Fibroblast of pulmonary artery (primary cell): ENCODE results near the gene KCNQ1OT1.
"Not testable (repeated sequence)": the region's sequence is repeated elsewhere in the genome, so short reads cannot be mapped to it uniquely, and the experiment has no call there.

Source experiments
- DNase-seq: peaks from one replicate; pipeline ENCODE4 v3.0.0-alpha.2; 2010; ENCODE audit warnings: low read depth
- H3K4me3 ChIP-seq: replicated peaks from 2 replicates; pipeline ENCODE4 v1.5.1; 2011; ENCODE audit warnings: low read depth, mild to moderate bottlenecking, control low read depth, low read length, moderate library complexity
- CTCF ChIP-seq: IDR thresholded peaks from 2 replicates; pipeline ENCODE4 v1.5.1; 2011; ENCODE audit warnings: mild to moderate bottlenecking, control low read depth, low read length, inconsistent platforms; ENCODE audit errors: missing control alignments

Gene KCNQ1OT1

GRCh38 chr11:2644844-2645778 lies 54.7 kb downstream of the KCNQ1OT1 start:
- no peak for TF ChIP-seq CTCF
- no peak overlapping the region for H3K4me3 ChIP-seq
- DNase-seq: no peak

GRCh38 chr11:2643746-2644145 lies 56.0 kb downstream of the KCNQ1OT1 start:
- H3K4me3 ChIP-seq: no peak overlapping the region
- TF ChIP-seq CTCF: no peak
- DNase-seq: no peak

- DNase-seq: no peak
- no peak overlapping the region for H3K4me3 ChIP-seq
- TF ChIP-seq CTCF: no peak
Measured at GRCh38 chr11:2641623-2642022, 58.2 kb downstream of the KCNQ1OT1 start.

- DNase-seq: not testable (repeated sequence)
Measured at GRCh38 chr11:2639763-2640162, 60.0 kb downstream of the KCNQ1OT1 start.

GRCh38 chr11:2631161-2631560 lies 68.6 kb downstream of the KCNQ1OT1 start:
- H3K4me3 ChIP-seq: no peak overlapping the region
- no peak for DNase-seq
- TF ChIP-seq CTCF: no peak

More at GRCh38 chr11:2639763-2640162, 60.0 kb downstream of the KCNQ1OT1 start:
- not testable (repeated sequence) for H3K4me3 ChIP-seq

GRCh38 chr11:2630679-2631078 lies 69.1 kb downstream of the KCNQ1OT1 start:
- no peak overlapping the region for H3K4me3 ChIP-seq
- DNase-seq: no peak
- no peak for TF ChIP-seq CTCF

- H3K4me3 ChIP-seq: no peak overlapping the region
- DNase-seq: no peak
- TF ChIP-seq CTCF: no peak
Measured at GRCh38 chr11:2625183-2625582, 74.6 kb downstream of the KCNQ1OT1 start.
